HEK293 (cell line): ENCODE measurements around the gene CD55.

Source experiments
- CTCF ChIA-PET: fragments of 350-600 bp; formaldehyde crosslinking; extraction: SDS; loops from one replicate; lab custom pipeline; 2021; ENCODE audit warnings: antibody characterized with exemption; lab: Yijun Ruan, JAX
- POLR2A ChIA-PET: fragments of 300-600 bp; formaldehyde crosslinking; extraction: SDS; loops from one replicate; lab custom pipeline; 2020; ENCODE audit warnings: antibody characterized with exemption, inconsistent platforms; lab: Yijun Ruan, JAX
- H3K27ac ChIP-seq: fragments of 200-500 bp; sonication (Bioruptor generic); 2 replicates; pipeline ENCODE4 v1.5.1; 2014; ENCODE audit warnings: low read depth, low read length, control low read depth, inconsistent platforms; ENCODE audit errors: extremely low read depth
- H3K36me3 ChIP-seq, 2 experiments: fragments of 200-500 bp in 1 of 2; sonication (Bioruptor generic) in 1 of 2; 1 replicate in 1 of 2; 2 replicates in 1 of 2; pipeline ENCODE4 v1.5.1; 2014 to 2017; ENCODE audit warnings: inconsistent platforms in 2 of 2, low read length in 2 of 2; ENCODE audit not compliant: control insufficient read depth in 2 of 2, insufficient read depth in 1 of 2
- H3K4me1 ChIP-seq: fragments of 200-500 bp; sonication (Bioruptor generic); 2 replicates; pipeline ENCODE4 v1.5.1; 2014; ENCODE audit warnings: mild to moderate bottlenecking, low read length, inconsistent platforms; ENCODE audit not compliant: control insufficient read depth, insufficient read depth
- H3K4me3 ChIP-seq: 2 replicates; pipeline ENCODE4 v1.5.1; 2011; ENCODE audit warnings: low read depth, mild to moderate bottlenecking, control low read depth, low read length, moderate library complexity
- H3K9me3 ChIP-seq: fragments of 200-500 bp; sonication (Bioruptor generic); 2 replicates; pipeline ENCODE4 v1.5.1; 2014; ENCODE audit warnings: low read depth, low read length, inconsistent platforms; ENCODE audit not compliant: control insufficient read depth, insufficient read depth
- CTCF ChIP-seq: fragments of 450-650 bp; formaldehyde crosslinking; IDR thresholded peaks from 2 replicates; pipeline ENCODE4 v1.5.1; 2016; ENCODE audit warnings: missing biosample characterization, missing genetic modification characterization
- EGR2 ChIP-seq: fragments of 450-650 bp; formaldehyde crosslinking; IDR thresholded peaks from 2 replicates; pipeline ENCODE4 v1.5.1; 2016; ENCODE audit warnings: low read depth, missing biosample characterization, missing genetic modification characterization
- GLI2 ChIP-seq: fragments of 450-650 bp; formaldehyde crosslinking; IDR thresholded peaks from 2 replicates; pipeline ENCODE4; 2017; ENCODE audit warnings: missing biosample characterization, missing genetic modification characterization, low read depth, borderline replicate concordance
- GLI4 ChIP-seq: fragments of 450-650 bp; formaldehyde crosslinking; IDR thresholded peaks from 2 replicates; pipeline ENCODE4 v1.5.1; 2016; ENCODE audit warnings: missing biosample characterization, missing genetic modification characterization
- INSM2 ChIP-seq: fragments of 450-650 bp; formaldehyde crosslinking; IDR thresholded peaks from 2 replicates; pipeline ENCODE4 v1.5.1; 2016; ENCODE audit warnings: missing biosample characterization, missing genetic modification characterization
- SP2 ChIP-seq: fragments of 450-650 bp; formaldehyde crosslinking; IDR thresholded peaks from 2 replicates; pipeline ENCODE4 v1.5.1; 2016; ENCODE audit warnings: missing biosample characterization, missing genetic modification characterization
- WT1 ChIP-seq: fragments of 450-650 bp; formaldehyde crosslinking; IDR thresholded peaks from 2 replicates; pipeline ENCODE4 v1.5.1; 2016; ENCODE audit warnings: missing biosample characterization, missing genetic modification characterization
- YY1 ChIP-seq: fragments of 450-650 bp; formaldehyde crosslinking; IDR thresholded peaks from 2 replicates; pipeline ENCODE4 v1.5.1; 2018; ENCODE audit warnings: missing biosample characterization, missing genetic modification characterization
- YY2 ChIP-seq: fragments of 450-650 bp; formaldehyde crosslinking; IDR thresholded peaks from 2 replicates; pipeline ENCODE4 v1.5.1; 2016; ENCODE audit warnings: missing biosample characterization, missing genetic modification characterization
- ZNF112 ChIP-seq: fragments of 450-650 bp; formaldehyde crosslinking; IDR thresholded peaks from 2 replicates; pipeline ENCODE4 v1.5.0; 2017; ENCODE audit warnings: missing biosample characterization, missing genetic modification characterization
- ZNF174 ChIP-seq: fragments of 450-650 bp; formaldehyde crosslinking; IDR thresholded peaks from 2 replicates; pipeline ENCODE4 v1.5.0; 2017; ENCODE audit warnings: missing biosample characterization, mild to moderate bottlenecking, missing genetic modification characterization
- ZNF175 ChIP-seq: fragments of 450-650 bp; formaldehyde crosslinking; IDR thresholded peaks from 2 replicates; pipeline ENCODE4 v1.5.1; 2016; ENCODE audit warnings: missing biosample characterization, missing genetic modification characterization
- ZNF223 ChIP-seq: fragments of 450-650 bp; formaldehyde crosslinking; IDR thresholded peaks from 2 replicates; pipeline ENCODE4 v1.5.1; 2016; ENCODE audit warnings: missing biosample characterization, missing genetic modification characterization
- ZNF248 ChIP-seq: fragments of 450-650 bp; formaldehyde crosslinking; IDR thresholded peaks from 2 replicates; pipeline ENCODE4 v1.5.1; 2017; ENCODE audit warnings: missing biosample characterization, missing genetic modification characterization
- ZNF311 ChIP-seq: fragments of 450-650 bp; formaldehyde crosslinking; IDR thresholded peaks from 2 replicates; pipeline ENCODE4 v1.5.1; 2017; ENCODE audit warnings: missing biosample characterization, missing genetic modification characterization, borderline replicate concordance
- ZNF324 ChIP-seq: fragments of 450-650 bp; formaldehyde crosslinking; IDR thresholded peaks from 2 replicates; pipeline ENCODE4 v1.5.1; 2016; ENCODE audit warnings: missing biosample characterization, missing genetic modification characterization
- ZNF548 ChIP-seq: fragments of 450-650 bp; formaldehyde crosslinking; IDR thresholded peaks from 2 replicates; pipeline ENCODE4 v1.5.1; 2016; ENCODE audit warnings: missing biosample characterization, missing genetic modification characterization
- ZNF623 ChIP-seq: fragments of 450-650 bp; formaldehyde crosslinking; IDR thresholded peaks from 2 replicates; pipeline ENCODE4 v1.5.1; 2016; ENCODE audit warnings: missing biosample characterization, missing genetic modification characterization
- ZNF645 ChIP-seq: fragments of 450-650 bp; formaldehyde crosslinking; IDR thresholded peaks from 2 replicates; pipeline ENCODE4; 2016; ENCODE audit warnings: missing biosample characterization, missing genetic modification characterization
- ZNF76 ChIP-seq: fragments of 450-650 bp; formaldehyde crosslinking; IDR thresholded peaks from 2 replicates; pipeline ENCODE4; 2016; ENCODE audit warnings: low read depth, missing biosample characterization, missing genetic modification characterization, borderline replicate concordance
- ZNF776 ChIP-seq: fragments of 450-650 bp; formaldehyde crosslinking; IDR thresholded peaks from 2 replicates; pipeline ENCODE4 v1.5.0; 2017; ENCODE audit warnings: missing biosample characterization, missing genetic modification characterization, borderline replicate concordance
- ZNF785 ChIP-seq: fragments of 450-650 bp; formaldehyde crosslinking; IDR thresholded peaks from 2 replicates; pipeline ENCODE4 v1.5.1; 2016; ENCODE audit warnings: missing biosample characterization, missing genetic modification characterization
- ZXDB ChIP-seq: fragments of 450-650 bp; formaldehyde crosslinking; IDR thresholded peaks from 2 replicates; pipeline ENCODE4 v1.5.1; 2016; ENCODE audit warnings: missing biosample characterization, missing genetic modification characterization
- TF ChIP-seq, protein P1 (sequence below): fragments of 450-650 bp; formaldehyde crosslinking; IDR thresholded peaks from 2 replicates; pipeline ENCODE4 v1.5.1; 2016; ENCODE audit warnings: missing biosample characterization, missing genetic modification characterization, borderline replicate concordance

The CD55 gene

DNA sequence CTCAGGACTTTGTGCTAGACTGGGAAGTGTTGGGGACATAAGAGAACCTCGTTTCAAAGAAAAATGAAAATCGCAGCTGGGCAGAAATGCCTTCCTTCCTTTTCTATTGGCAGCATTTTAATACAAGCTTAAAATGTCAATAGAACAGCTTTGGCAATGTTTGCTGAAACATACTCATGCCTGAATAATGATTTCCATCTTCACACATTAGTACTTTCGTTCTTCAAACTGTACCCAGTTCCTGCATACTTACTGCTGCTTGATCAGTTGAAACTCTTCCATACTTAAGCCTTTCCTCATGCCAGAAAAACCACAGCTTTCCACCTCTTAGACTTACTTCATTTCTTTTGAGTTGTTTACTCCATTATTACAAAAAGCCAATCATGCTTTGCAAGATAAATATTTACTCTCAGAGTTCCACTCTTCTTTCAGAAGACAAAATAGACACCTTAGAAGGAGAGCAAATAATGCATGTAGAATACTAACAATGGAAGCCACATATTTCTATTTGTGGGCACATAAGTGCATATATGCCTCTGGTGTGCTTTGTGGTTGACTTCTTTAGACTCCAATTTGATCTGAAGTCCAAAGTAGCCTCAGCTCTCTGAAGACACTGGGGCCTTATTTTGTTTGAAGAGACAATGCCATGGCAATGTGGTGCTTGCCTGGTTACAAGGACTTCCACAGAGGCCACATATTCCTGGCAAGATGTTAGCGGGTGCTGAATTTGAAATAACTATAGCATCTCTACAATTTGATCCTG lies 22.7 kb upstream of the CD55 start:
- Histone ChIP-seq H3K4me3 (no peak overlapping the region), H3K4me1 (no peaks in the 10 kb centered on the region), H3K9me3 (no peaks in the 10 kb centered on the region), H3K27ac (no peak overlapping the region), H3K36me3 (no peaks in the 10 kb centered on the region)
- TF ChIP-seq INSM2 (tag by site-specific recombination) = no peak
- no peak for TF ChIP-seq ZNF548 (tag by site-specific recombination)
- TF ChIP-seq GLI2 (tag by site-specific recombination) = no peak
- no peak for TF ChIP-seq ZNF645 (tag by site-specific recombination)
- TF ChIP-seq SP2 = no peak
- POLR2A ChIA-PET = no interaction called here
- CTCF ChIA-PET = no interaction called here

DNA sequence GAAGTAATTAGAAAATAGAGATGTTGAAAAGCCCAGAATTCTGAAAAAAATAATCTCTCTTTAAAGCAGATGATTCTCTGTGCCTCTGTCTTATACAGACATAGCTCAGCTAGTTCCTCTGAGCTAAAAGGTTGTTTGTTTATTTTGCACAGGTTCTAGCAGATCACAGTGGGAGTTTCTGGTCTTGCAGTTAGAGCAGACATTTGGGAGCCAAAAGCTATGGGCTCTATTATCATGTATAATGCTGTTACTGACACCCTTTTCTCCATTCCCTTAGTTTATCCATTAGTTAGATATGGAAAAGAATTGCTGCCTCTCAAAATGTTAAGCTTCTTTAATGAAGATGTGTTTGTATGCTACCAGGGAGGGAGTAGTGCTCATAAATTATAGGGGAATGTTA lies 20.5 kb upstream of the CD55 start:
- ChIA-PET CTCF (no interaction called here), POLR2A (no interaction called here)
- Histone ChIP-seq H3K4me1 (no peaks in the 10 kb centered on the region), H3K36me3 (no peaks in the 10 kb centered on the region)
- no peak for TF ChIP-seq EGR2 (tag by site-specific recombination)
- no peak for TF ChIP-seq ZNF776
- no peak for TF ChIP-seq ZNF623 (tag by site-specific recombination)
- no peak for TF ChIP-seq ZNF324
- TF ChIP-seq GLI4 (tag by site-specific recombination) = no peak
- TF ChIP-seq ZNF248 (tag by site-specific recombination) = no peak
- no peak for TF ChIP-seq CTCF (tag by site-specific recombination)
- no peak for TF ChIP-seq ZNF112 (tag by site-specific recombination)
- TF ChIP-seq, protein P1, sequence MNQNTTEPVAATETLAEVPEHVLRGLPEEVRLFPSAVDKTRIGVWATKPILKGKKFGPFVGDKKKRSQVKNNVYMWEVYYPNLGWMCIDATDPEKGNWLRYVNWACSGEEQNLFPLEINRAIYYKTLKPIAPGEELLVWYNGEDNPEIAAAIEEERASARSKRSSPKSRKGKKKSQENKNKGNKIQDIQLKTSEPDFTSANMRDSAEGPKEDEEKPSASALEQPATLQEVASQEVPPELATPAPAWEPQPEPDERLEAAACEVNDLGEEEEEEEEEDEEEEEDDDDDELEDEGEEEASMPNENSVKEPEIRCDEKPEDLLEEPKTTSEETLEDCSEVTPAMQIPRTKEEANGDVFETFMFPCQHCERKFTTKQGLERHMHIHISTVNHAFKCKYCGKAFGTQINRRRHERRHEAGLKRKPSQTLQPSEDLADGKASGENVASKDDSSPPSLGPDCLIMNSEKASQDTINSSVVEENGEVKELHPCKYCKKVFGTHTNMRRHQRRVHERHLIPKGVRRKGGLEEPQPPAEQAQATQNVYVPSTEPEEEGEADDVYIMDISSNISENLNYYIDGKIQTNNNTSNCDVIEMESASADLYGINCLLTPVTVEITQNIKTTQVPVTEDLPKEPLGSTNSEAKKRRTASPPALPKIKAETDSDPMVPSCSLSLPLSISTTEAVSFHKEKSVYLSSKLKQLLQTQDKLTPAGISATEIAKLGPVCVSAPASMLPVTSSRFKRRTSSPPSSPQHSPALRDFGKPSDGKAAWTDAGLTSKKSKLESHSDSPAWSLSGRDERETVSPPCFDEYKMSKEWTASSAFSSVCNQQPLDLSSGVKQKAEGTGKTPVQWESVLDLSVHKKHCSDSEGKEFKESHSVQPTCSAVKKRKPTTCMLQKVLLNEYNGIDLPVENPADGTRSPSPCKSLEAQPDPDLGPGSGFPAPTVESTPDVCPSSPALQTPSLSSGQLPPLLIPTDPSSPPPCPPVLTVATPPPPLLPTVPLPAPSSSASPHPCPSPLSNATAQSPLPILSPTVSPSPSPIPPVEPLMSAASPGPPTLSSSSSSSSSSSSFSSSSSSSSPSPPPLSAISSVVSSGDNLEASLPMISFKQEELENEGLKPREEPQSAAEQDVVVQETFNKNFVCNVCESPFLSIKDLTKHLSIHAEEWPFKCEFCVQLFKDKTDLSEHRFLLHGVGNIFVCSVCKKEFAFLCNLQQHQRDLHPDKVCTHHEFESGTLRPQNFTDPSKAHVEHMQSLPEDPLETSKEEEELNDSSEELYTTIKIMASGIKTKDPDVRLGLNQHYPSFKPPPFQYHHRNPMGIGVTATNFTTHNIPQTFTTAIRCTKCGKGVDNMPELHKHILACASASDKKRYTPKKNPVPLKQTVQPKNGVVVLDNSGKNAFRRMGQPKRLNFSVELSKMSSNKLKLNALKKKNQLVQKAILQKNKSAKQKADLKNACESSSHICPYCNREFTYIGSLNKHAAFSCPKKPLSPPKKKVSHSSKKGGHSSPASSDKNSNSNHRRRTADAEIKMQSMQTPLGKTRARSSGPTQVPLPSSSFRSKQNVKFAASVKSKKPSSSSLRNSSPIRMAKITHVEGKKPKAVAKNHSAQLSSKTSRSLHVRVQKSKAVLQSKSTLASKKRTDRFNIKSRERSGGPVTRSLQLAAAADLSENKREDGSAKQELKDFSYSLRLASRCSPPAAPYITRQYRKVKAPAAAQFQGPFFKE (tag by site-specific recombination) = no peak
- TF ChIP-seq WT1 (tag by site-specific recombination) = no peak
- no peak for TF ChIP-seq ZNF311 (tag by site-specific recombination)
- no peak for TF ChIP-seq ZNF175 (tag by site-specific recombination)
- no peak for TF ChIP-seq YY1 (tag by site-specific recombination)
- TF ChIP-seq ZNF76 (tag by site-specific recombination) = no peak
- no peak for TF ChIP-seq ZXDB (tag by site-specific recombination)
- TF ChIP-seq ZNF174 (tag by site-specific recombination) = no peak
- TF ChIP-seq ZNF785 (tag by site-specific recombination) = no peak
- TF ChIP-seq YY2 = no peak
- TF ChIP-seq ZNF223 (tag by site-specific recombination) = no peak
- TF ChIP-seq, all 188 proteins: peak for 0
- Histone ChIP-seq H3K9me3 (no peaks in the 10 kb centered on the region), H3K27ac (no peak overlapping the region), H3K4me3 (no peak overlapping the region)
